ENCODE results near the gene THOP1. TPM values are rescaled to one million over a fixed set of nuclear protein-coding genes. Genes with fewer than 3 reads are reported as not detected.

THOP1 gene
- total RNA-seq, 4 donors from 2014 or later: 24.3 to 142 (median 49.5) TPM

DNA sequence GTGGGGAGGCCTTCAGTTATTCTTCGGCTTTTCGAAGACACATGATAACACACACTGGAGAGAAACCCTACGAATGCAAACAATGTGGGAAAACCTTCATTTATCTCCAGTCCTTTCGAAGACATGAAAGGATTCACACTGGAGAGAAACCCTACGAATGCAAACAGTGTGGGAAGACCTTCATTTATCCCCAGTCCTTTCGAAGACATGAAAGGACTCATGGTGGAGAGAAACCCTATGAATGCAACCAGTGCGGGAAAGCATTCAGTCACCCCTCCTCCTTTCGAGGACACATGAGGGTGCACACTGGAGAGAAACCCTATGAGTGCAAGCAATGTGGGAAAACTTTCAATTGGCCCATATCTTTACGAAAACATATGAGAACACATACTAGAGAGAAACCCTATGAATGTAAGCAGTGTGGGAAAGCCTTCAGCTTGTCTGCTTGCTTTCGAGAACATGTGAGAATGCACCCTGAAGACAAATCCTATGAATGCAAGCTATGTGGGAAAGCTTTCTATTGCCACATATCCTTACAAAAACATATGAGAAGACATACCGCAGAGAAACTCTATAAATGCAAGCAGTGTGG lies 67.8 kb downstream of the THOP1 start:
- peaks cover 0 to 63% (median 10%) of the 10 kb centered on the region in 4 donors for H3K9me3 ChIP-seq
- H3K27me3 ChIP-seq: no peaks in the 10 kb centered on the region
- peaks cover 0 to 47% (median 8%) of the 10 kb centered on the region in 3 donors for H3K36me3 ChIP-seq
- H3K27ac ChIP-seq: no peak overlapping the region
- no peaks in the 10 kb centered on the region for H3K4me1 ChIP-seq
- TF ChIP-seq, protein P1, sequence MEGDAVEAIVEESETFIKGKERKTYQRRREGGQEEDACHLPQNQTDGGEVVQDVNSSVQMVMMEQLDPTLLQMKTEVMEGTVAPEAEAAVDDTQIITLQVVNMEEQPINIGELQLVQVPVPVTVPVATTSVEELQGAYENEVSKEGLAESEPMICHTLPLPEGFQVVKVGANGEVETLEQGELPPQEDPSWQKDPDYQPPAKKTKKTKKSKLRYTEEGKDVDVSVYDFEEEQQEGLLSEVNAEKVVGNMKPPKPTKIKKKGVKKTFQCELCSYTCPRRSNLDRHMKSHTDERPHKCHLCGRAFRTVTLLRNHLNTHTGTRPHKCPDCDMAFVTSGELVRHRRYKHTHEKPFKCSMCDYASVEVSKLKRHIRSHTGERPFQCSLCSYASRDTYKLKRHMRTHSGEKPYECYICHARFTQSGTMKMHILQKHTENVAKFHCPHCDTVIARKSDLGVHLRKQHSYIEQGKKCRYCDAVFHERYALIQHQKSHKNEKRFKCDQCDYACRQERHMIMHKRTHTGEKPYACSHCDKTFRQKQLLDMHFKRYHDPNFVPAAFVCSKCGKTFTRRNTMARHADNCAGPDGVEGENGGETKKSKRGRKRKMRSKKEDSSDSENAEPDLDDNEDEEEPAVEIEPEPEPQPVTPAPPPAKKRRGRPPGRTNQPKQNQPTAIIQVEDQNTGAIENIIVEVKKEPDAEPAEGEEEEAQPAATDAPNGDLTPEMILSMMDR (IDR thresholded peaks at IDR 0.05): no peak
- no peak for TF ChIP-seq POLR2A (IDR thresholded peaks at IDR 0.05)
- no peak overlapping the region for H3K4me3 ChIP-seq
- DNase-seq: no peak

DNA sequence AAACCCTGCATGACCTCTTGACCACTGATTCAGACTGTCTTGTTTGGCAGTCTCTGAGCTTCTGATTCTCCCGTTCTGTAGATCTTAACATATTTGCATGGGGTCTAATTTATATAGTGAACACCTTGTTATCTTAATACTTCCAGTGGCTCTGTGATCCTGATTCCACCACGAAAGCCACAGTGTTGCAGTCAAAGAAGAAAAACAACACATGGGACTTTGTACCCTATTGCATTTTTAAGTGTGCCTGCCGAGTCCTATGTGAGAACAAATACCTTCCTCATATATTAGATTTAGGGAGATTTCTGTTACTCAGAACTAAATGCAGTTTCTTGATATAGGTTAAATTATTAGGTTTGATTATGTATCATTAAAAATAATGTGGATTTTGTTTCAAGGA lies 69.5 kb downstream of the THOP1 start:
- no peak overlapping the region for H3K27ac ChIP-seq
- no peak for DNase-seq
- H3K27me3 ChIP-seq: no peaks in the 10 kb centered on the region
- no peak overlapping the region for H3K4me3 ChIP-seq
- H3K4me1 ChIP-seq: no peaks in the 10 kb centered on the region
- H3K9me3 ChIP-seq: peaks cover 0 to 70% (median 10%) of the 10 kb centered on the region in 4 donors
- H3K36me3 ChIP-seq: peaks cover 0 to 47% (median 8%) of the 10 kb centered on the region in 3 donors
- TF ChIP-seq POLR2A (IDR thresholded peaks at IDR 0.05): no peak

DNA sequence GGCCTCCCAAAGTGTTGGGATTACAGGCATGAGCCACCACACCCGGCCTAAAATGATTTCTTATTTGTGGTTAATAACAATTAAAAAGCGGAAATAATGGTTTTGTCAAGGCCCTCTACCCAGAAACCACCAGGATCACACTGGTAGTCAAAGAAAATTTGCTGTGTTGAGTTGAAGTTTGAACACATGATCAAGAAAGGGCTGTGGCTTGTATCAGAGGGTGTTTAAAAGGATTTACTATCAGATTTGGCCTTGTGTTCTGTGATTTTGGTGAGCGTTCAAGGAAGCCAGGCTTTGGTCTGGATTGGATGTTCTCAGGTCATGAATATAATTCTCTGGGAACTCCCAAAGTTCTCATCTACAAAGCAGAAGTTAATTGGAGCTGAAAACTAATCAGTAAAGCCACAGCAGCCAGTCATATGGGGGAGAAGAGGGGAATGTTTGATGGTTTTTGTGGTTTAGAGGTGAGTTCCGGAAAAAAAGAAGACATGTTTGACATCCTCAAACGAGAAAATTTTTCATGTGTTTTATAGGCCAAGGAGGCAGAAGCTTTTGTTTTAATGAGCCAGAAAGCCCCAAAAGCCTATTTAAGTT lies 71.3 kb downstream of the THOP1 start:
- H3K4me3 ChIP-seq: no peak overlapping the region
- no peak for DNase-seq
- TF ChIP-seq, protein P1 (IDR thresholded peaks at IDR 0.05): no peak
- TF ChIP-seq POLR2A (IDR thresholded peaks at IDR 0.05): no peak
- H3K27me3 ChIP-seq: no peaks in the 10 kb centered on the region
- H3K27ac ChIP-seq: no peak overlapping the region
- peaks cover 0 to 58% (median 10%) of the 10 kb centered on the region in 4 donors for H3K9me3 ChIP-seq
- peaks cover 0 to 33% (median 6%) of the 10 kb centered on the region in 3 donors for H3K36me3 ChIP-seq
- no peaks in the 10 kb centered on the region for H3K4me1 ChIP-seq

DNA sequence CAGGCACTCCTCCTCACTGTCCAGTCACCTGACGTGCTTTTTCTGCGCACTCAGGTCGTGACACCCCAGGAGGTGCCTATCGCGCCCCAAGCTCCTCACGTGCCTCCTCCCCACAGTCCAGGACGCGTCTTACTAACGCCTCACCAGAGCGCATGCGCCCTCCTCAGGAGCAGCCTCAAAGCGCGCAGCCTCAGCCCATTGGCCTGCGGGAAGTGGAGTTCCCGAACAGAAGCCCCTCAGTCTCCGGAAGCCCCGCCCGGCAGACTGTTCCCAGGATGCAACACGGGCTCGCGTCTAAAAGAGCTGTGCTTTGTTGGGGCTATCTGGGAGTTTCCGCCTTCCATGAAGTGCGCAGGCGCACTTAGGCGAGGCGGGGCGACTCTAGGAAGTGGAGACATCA lies 73.6 kb downstream of the THOP1 start:
- H3K27me3 ChIP-seq: no peaks in the 10 kb centered on the region
- H3K4me1 ChIP-seq: no peaks in the 10 kb centered on the region
- DNase-seq: no peak
- TF ChIP-seq POLR2A (IDR thresholded peaks at IDR 0.05): no peak
- TF ChIP-seq, protein P1 (IDR thresholded peaks at IDR 0.05): no peak
- peaks cover 0 to 10% (median 0%) of the 10 kb centered on the region in 3 donors for H3K36me3 ChIP-seq
- no peak overlapping the region for H3K4me3 ChIP-seq
- H3K27ac ChIP-seq: no peak overlapping the region
- H3K9me3 ChIP-seq: peaks cover 0 to 35% (median 0%) of the 10 kb centered on the region in 4 donors

DNA sequence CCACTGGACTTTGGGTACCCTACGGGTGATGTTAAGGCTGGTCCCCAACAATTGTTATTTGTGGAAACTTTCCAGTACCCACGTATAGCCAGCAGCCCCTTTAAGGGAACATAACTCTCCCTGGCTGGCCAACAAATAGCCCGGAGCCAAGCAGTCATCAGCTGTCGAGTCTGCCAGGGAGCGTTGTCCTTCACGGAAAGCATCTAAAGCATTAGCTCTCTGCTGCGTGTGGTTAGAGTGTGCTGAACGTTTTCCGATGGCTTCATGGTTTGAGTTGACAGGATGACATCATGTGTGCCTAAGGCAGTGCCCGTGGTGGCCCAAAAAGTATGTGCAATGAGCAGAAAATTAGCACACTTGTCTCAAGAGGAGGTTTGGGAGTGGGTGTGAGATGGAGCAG lies 78.5 kb downstream of the THOP1 start:
- H3K4me3 ChIP-seq: no peak overlapping the region
- no peaks in the 10 kb centered on the region for H3K36me3 ChIP-seq
- no peak overlapping the region for H3K27ac ChIP-seq
- no peak for DNase-seq
- H3K27me3 ChIP-seq: no peaks in the 10 kb centered on the region
- H3K4me1 ChIP-seq: no peaks in the 10 kb centered on the region
- TF ChIP-seq POLR2A (IDR thresholded peaks at IDR 0.05): no peak
- TF ChIP-seq, protein P1 (IDR thresholded peaks at IDR 0.05): no peak
- peaks cover 0 to under 1% (median 0%) of the 10 kb centered on the region in 4 donors for H3K9me3 ChIP-seq

Other genes with a start within 250 kb of the THOP1 start
- 10 to 100 TPM in 1 of 4 donors, 1 to 10 TPM in 3; 1.2 to 14.9 (median 2.0) TPM for gene GNG7, start 82.8 kb upstream of the THOP1 start, total RNA-seq
- 10 to 100 TPM in 1 of 4 donors, 1 to 10 TPM in 2, under 1 TPM in 1; 0.18 to 23.1 (median 1.4) TPM for gene DIRAS1, start 64.1 kb upstream of the THOP1 start, total RNA-seq
- 10 to 100 TPM; 22.1 to 29.7 (median 26.0) TPM for gene SLC39A3, start 45.5 kb upstream of the THOP1 start, total RNA-seq
- 10 to 100 TPM; 26.4 to 62.5 (median 45.7) TPM for gene SGTA, start 2.2 kb upstream of the THOP1 start, total RNA-seq
- gene ZNF554, start 34.4 kb downstream of the THOP1 start, total RNA-seq: 10 to 100 TPM in 1 of 4 donors, 1 to 10 TPM in 3; 2.5 to 15.4 (median 6.7) TPM
- gene ZNF555, start 56.0 kb downstream of the THOP1 start, total RNA-seq: 1 to 10 TPM; 4.4 to 5.8 (median 4.4) TPM
- gene ZNF556, start 81.8 kb downstream of the THOP1 start, total RNA-seq: not detected
- 10 to 100 TPM in 3 of 4 donors, 1 to 10 TPM in 1; 2.5 to 24.1 (median 19.3) TPM for gene ZNF57, start 115.4 kb downstream of the THOP1 start, total RNA-seq
- gene ZNF77, start 159.5 kb downstream of the THOP1 start, total RNA-seq: 1 to 10 TPM; 3.7 to 7.5 (median 5.6) TPM
- 1 to 10 TPM in 2 of 4 donors, not detected in 2; 1.9 to 2.5 TPM for gene TLE6, start 192.1 kb downstream of the THOP1 start, total RNA-seq
- 10 to 100 TPM in 3 of 4 donors, 1 to 10 TPM in 1; 4.6 to 45.2 (median 29.2) TPM for gene TLE2, start 243.8 kb downstream of the THOP1 start, total RNA-seq